ENCODE results near the gene RPS24. TPM values are rescaled to one million over a fixed set of nuclear protein-coding genes. Genes with fewer than 3 reads are reported as not detected.
"Not testable (repeated sequence)": the region's sequence is repeated elsewhere in the genome, so short reads cannot be mapped to it uniquely, and the experiment has no call there.

RPS24 gene
- total and polyA plus RNA-seq, 9 of the 15 experiments (the other 6 are each of a cell fraction or from before 2014, with no cell fraction given), result 1,947 to 7,307 (median 5,944) TPM

GRCh38 chr10:78063236-78063635 is 29.6 kb downstream of the RPS24 start (continued):
- TF ChIP-seq AFF4 (CRISPR knock-in tag; IDR thresholded peaks at IDR 0.05), result no peak

- CTCF ChIA-PET (ENCODE audit: low intra/inter-chr PET ratio), result not testable (repeated sequence)
Observed at GRCh38 chr10:78064919-78065318, 31.3 kb downstream of the RPS24 start.

More at GRCh38 chr10:78064919-78065318, 31.3 kb downstream of the RPS24 start:
- WGBS (ENCODE audit: insufficient coverage, low coverage, missing lambda C conversion rate), result no CpG with 5 or more reads among the region's 2 CpGs
- H2AFZ ChIP-seq (ENCODE audit: low read depth, low read length); H3K36me3 ChIP-seq (ENCODE audit: control insufficient read depth, insufficient read depth, low read length); DNase-seq (ENCODE audit: extremely low read depth in 1 of 4, low spot score in 3 of 4); in situ Hi-C loops (cut with MboI); H3K4me1 ChIP-seq (replicated peaks in 1 of 2; ENCODE audit: control insufficient read depth in 2 of 2, insufficient read depth in 2 of 2, low read length in 2 of 2); H3K9me3 ChIP-seq (replicated peaks; ENCODE audit: control insufficient read depth, insufficient read depth, low read depth, low read length); H3K27ac ChIP-seq (ENCODE audit: extremely low read depth, low read depth, low read length); H3K9me1 ChIP-seq (ENCODE audit: control insufficient read depth, insufficient read depth, low read length); H4K20me1 ChIP-seq (replicated peaks; ENCODE audit: control insufficient read depth, insufficient read depth, low read length); H3K9ac ChIP-seq (ENCODE audit: insufficient read depth in 1 of 2, low read depth in 2 of 2, low read length in 2 of 2); BruUV-seq (replicated peaks); FAIRE-seq; H3K4me3 ChIP-seq; POLR2A ChIA-PET; ATAC-seq; intact Hi-C loops (cut with micrococcal nuclease); H3K79me2 ChIP-seq (ENCODE audit: control insufficient read depth, insufficient read depth, low read length); H3K4me2 ChIP-seq (ENCODE audit: insufficient read depth, low read length): not testable (repeated sequence)
- peak; percentile 71 for TF ChIP-seq NFIC (IDR thresholded peaks at IDR 0.05)
- peaks cover 21 to 60% of the 10 kb centered on the region in 2 experiments; a peak in 4 of 5 replicates for H3K27me3 ChIP-seq (ENCODE audit: control insufficient read depth in 2 of 2, insufficient read depth in 2 of 2, low read length in 2 of 2)

All from K562 (cell line).